Natural killer cell (primary cell): ENCODE measurements around the gene SERPINA6. TPM values are rescaled to one million over a fixed set of nuclear protein-coding genes. Genes with fewer than 3 reads are reported as not detected.
A peak's percentile ranks its signal among the peaks of the same experiment; 100 is the strongest.

Experiments used
- ATAC-seq, 3 donors: fragments of 150-1000 bp in 2 of 3; fragments of 200-7000 bp in 1 of 3; cut with Tn5 transposase; 1 replicate in 1 of 3; 2 replicates in 2 of 3; pipeline ENCODE4 v1.10.0; 2021; ENCODE audit warnings: mild to moderate bottlenecking in 2 of 3, moderate library complexity in 2 of 3
- DNase-seq, 2 donors: peaks; one replicate each; pipeline versions ENCODE4 v3.0.0 to v3.0.0-alpha.2; 2013 to 2021; ENCODE audit warnings: mixed read lengths in 1 of 2
- H3K27ac ChIP-seq: one replicate; pipeline ENCODE4 v1.5.1; 2013; ENCODE audit warnings: mild to moderate bottlenecking, low read length
- H3K27me3 ChIP-seq: one replicate; pipeline ENCODE4 v1.6.1; 2013; ENCODE audit warnings: low read length; ENCODE audit not compliant: control insufficient read depth, insufficient read depth
- H3K36me3 ChIP-seq: one replicate; pipeline ENCODE4 v1.6.1; 2013; ENCODE audit warnings: low read length; ENCODE audit not compliant: control insufficient read depth, insufficient read depth
- H3K4me1 ChIP-seq: one replicate; pipeline ENCODE4 v1.6.1; 2013; ENCODE audit warnings: low read length; ENCODE audit not compliant: control insufficient read depth, insufficient read depth
- H3K4me3 ChIP-seq: one replicate; pipeline ENCODE4 v1.5.1; 2013; ENCODE audit warnings: low read length
- H3K9me3 ChIP-seq: one replicate; pipeline ENCODE4 v1.6.1; 2013; ENCODE audit warnings: low read length; ENCODE audit not compliant: control insufficient read depth, insufficient read depth
- H3K27ac Mint-ChIP-seq, 2 donors: one replicate each; pipeline ENCODE4 v1.8.0; 2022; ENCODE audit warnings: mild to moderate bottlenecking in 2 of 2, mixed read lengths in 2 of 2, moderate library complexity in 1 of 2
- H3K27me3 Mint-ChIP-seq, 2 donors: one replicate each; pipeline ENCODE4 v1.8.0; 2022; ENCODE audit warnings: low read depth in 2 of 2, mixed read lengths in 2 of 2
- H3K36me3 Mint-ChIP-seq: one replicate; pipeline ENCODE4 v1.8.0; 2022; ENCODE audit warnings: mixed read lengths
- H3K4me1 Mint-ChIP-seq, 2 donors: one replicate each; pipeline ENCODE4 v1.8.0; 2022; ENCODE audit warnings: mixed read lengths in 2 of 2
- H3K4me3 Mint-ChIP-seq: one replicate; pipeline ENCODE4 v1.8.0; 2022; ENCODE audit warnings: mild to moderate bottlenecking, moderate library complexity, mixed read lengths
- H3K9me3 Mint-ChIP-seq, 2 donors: one replicate each; pipeline ENCODE4 v1.8.0; 2022; ENCODE audit warnings: mixed read lengths in 2 of 2
- CTCF ChIP-seq: fragments of 200-600 bp; IDR thresholded peaks from one replicate; pipeline ENCODE4 v1.8.0; 2022; ENCODE audit warnings: antibody characterized with exemption
- WGBS: methylation state at CpG from one replicate; pipeline ENCODE4 v1.1.7; 2013; ENCODE audit warnings: missing lambda C conversion rate; ENCODE audit not compliant: insufficient coverage; 5-methylcytosine and 5-hydroxymethylcytosine counted together
- intact Hi-C: fragments of 100-400 bp; cut with micrococcal nuclease; formaldehyde crosslinking; loops from one replicate; pipeline ENCODE4 v1.14.2; 2022
- total RNA-seq, 4 donors: library from RNA; stranded (reverse); fragments of 120-200 nt in 1 of 4; gene quantifications; one replicate each; pipeline versions ENCODE4 v1.2.3 to v1.2.4, GENCODE V29; 2013 to 2022

SERPINA6 gene
- total RNA-seq, 3 donors from 2014 or later (not counting 1 experiment from before 2014, with no cell fraction given) = not detected

GRCh38 chr14:94307410-94307992 lies 15.6 kb downstream of the SERPINA6 start:
- no peak for TF ChIP-seq CTCF
- Mint-ChIP-seq H3K9me3 (peaks cover 2 to 5% of the 10 kb centered on the region in 2 donors), H3K27ac (no peak overlapping the region), H3K27me3 (peaks cover 0 to 2% of the 10 kb centered on the region in 2 donors), H3K4me3 (no peak overlapping the region), H3K4me1 (peaks cover 8 to 17% of the 10 kb centered on the region in 2 donors), H3K36me3 (no peaks in the 10 kb centered on the region)
- peaks cover 20% of the 10 kb centered on the region for H3K4me1 ChIP-seq
- no peak overlapping the region for H3K4me3 ChIP-seq
- H3K36me3 ChIP-seq = no peaks in the 10 kb centered on the region
- no peak overlapping the region for H3K27ac ChIP-seq
- WGBS = 55% methylated on average over 2 of the region's 5 CpGs
- no peaks in the 10 kb centered on the region for H3K9me3 ChIP-seq
- DNase-seq (no peak), ATAC-seq (no peak)
- H3K27me3 ChIP-seq = no peaks in the 10 kb centered on the region
- intact Hi-C loops = no loop called here

- H3K4me3 Mint-ChIP-seq = no peak overlapping the region
- H3K4me1 Mint-ChIP-seq = peaks cover 8 to 17% of the 10 kb centered on the region in 2 donors
- H3K9me3 Mint-ChIP-seq = peaks cover 2 to 5% of the 10 kb centered on the region in 2 donors
- no peak overlapping the region for H3K27ac Mint-ChIP-seq
- Histone ChIP-seq H3K4me3 (no peak overlapping the region), H3K9me3 (no peaks in the 10 kb centered on the region), H3K27me3 (no peaks in the 10 kb centered on the region), H3K36me3 (no peaks in the 10 kb centered on the region), H3K4me1 (peaks cover 20% of the 10 kb centered on the region), H3K27ac (no peak overlapping the region)
- intact Hi-C loops = no loop called here
- H3K27me3 Mint-ChIP-seq = peaks cover 0 to 2% of the 10 kb centered on the region in 2 donors
- no peak for TF ChIP-seq CTCF
- 79% methylated on average over 12 of the region's 12 CpGs for WGBS
- ATAC-seq (no peak), DNase-seq (no peak)
- H3K36me3 Mint-ChIP-seq = no peaks in the 10 kb centered on the region
These were observed 16.8 kb downstream of the SERPINA6 start for GRCh38 chr14:94306047-94306978.

GRCh38 chr14:94305620-94306019 lies 17.5 kb downstream of the SERPINA6 start:
- no peak for TF ChIP-seq CTCF
- ATAC-seq = peak in 2 of 3 donors; percentile 48 to 65
- intact Hi-C loops = no loop called here
- Mint-ChIP-seq H3K4me1 (peaks cover 8 to 17% of the 10 kb centered on the region in 2 donors), H3K4me3 (no peak overlapping the region), H3K27ac (no peak overlapping the region), H3K9me3 (peaks cover 2 to 5% of the 10 kb centered on the region in 2 donors), H3K27me3 (peaks cover 0 to 2% of the 10 kb centered on the region in 2 donors), H3K36me3 (no peaks in the 10 kb centered on the region)
- peaks cover 20% of the 10 kb centered on the region for H3K4me1 ChIP-seq
- 19% methylated on average over 1 of the region's 2 CpGs for WGBS
- no peak overlapping the region for H3K4me3 ChIP-seq
- H3K27ac ChIP-seq = no peak overlapping the region
- no peaks in the 10 kb centered on the region for H3K27me3 ChIP-seq
- peaks cover 3% of the 10 kb centered on the region for H3K9me3 ChIP-seq
- no peak for DNase-seq
- no peaks in the 10 kb centered on the region for H3K36me3 ChIP-seq
